GM12874 (cell line): ENCODE measurements around the gene AGER.

Source experiments
- TF ChIP-seq, protein P1 (sequence below): IDR thresholded peaks from 2 replicates; pipeline ENCODE4 v1.5.1; 2011; ENCODE audit warnings: low read depth, mild to moderate bottlenecking, control low read depth, low read length, moderate library complexity; ENCODE audit not compliant: insufficient read depth

Gene AGER

DNA sequence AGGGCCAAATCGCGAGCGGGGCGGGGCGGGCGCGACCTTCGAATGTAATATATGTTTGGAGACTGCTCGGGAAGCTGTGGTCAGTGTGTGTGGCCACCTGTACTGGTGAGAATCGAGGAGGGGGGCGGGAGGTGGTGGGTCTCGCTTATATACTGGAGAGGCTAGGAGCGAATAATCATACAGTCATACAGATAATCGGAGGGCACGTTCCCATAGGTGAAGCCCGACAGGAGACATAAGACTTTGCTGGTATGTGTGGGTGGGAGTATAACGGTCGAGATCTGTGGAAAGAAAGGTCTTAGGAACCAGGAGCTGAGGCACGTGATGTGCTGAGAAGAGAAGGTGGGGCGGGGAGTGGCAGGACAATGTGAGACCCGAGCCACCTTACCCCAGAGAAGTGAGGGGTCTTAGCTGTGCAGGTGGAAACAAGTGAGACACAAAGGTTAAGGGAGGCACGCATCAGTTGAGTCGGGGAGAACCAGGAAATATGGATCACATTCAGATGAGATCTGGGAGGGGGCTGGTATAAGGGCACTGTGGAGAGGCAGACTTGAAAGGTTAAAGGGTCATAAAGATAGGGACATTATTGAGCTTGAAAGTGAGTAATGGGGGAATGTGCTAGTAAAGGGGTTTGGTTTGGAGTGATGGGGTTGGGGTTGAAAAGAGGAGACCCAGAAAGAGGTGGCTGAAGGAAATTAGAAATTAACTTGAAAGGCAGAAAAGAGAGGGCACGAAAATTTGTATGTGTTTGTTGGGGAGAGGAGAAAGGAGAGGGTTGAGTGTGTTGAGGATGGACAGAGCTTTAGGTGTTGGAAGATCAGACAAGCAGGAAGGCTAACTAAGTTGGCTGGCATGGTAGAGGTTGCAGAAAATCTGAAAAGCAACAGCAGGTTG is 5.3 kb downstream of the AGER start:
- TF ChIP-seq, protein P1, sequence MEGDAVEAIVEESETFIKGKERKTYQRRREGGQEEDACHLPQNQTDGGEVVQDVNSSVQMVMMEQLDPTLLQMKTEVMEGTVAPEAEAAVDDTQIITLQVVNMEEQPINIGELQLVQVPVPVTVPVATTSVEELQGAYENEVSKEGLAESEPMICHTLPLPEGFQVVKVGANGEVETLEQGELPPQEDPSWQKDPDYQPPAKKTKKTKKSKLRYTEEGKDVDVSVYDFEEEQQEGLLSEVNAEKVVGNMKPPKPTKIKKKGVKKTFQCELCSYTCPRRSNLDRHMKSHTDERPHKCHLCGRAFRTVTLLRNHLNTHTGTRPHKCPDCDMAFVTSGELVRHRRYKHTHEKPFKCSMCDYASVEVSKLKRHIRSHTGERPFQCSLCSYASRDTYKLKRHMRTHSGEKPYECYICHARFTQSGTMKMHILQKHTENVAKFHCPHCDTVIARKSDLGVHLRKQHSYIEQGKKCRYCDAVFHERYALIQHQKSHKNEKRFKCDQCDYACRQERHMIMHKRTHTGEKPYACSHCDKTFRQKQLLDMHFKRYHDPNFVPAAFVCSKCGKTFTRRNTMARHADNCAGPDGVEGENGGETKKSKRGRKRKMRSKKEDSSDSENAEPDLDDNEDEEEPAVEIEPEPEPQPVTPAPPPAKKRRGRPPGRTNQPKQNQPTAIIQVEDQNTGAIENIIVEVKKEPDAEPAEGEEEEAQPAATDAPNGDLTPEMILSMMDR: no peak

DNA sequence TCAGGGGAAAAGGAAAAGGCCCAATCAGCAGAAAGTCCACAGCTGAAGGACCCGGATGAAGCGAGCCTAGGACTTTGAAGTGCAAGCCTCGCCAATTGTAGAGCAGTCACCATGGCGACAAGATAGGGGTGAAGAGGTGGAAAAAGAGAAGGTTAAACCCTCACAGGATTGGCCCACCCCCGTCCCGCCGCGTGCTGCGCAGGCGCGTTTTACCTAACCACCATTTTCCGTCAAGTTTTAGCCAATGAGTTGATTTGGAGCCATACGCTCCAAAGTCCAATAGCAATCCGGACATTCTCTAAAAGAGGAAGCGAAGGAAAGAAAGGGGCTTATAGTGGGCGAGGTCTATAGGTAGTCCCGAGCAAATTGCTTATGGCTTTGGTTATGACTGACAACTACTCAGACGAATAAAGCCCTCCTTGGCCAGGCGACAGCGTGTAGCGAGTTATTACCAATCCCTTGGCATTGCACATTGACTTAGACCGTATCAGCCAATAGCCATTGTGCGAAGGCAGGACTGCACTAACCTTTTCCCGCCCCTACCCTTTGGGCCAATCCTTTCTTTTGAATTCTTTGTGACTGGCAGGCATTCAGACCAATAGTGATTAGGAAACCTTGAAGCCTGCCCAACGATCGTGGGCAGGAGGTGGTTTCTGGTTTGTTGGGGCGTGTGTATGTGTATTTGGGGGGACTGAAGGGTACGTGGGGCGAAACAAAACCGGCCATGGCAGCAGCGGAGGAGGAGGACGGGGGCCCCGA is 6.1 kb downstream of the AGER start, which contains the start of gene RNF5:
Gene RNF5 (plus strand): TSS at position 618 of the 759 bp plus-strand sequence. CDS start 107 bp downstream, at position 725.
- TF ChIP-seq, protein P1: no peak

DNA sequence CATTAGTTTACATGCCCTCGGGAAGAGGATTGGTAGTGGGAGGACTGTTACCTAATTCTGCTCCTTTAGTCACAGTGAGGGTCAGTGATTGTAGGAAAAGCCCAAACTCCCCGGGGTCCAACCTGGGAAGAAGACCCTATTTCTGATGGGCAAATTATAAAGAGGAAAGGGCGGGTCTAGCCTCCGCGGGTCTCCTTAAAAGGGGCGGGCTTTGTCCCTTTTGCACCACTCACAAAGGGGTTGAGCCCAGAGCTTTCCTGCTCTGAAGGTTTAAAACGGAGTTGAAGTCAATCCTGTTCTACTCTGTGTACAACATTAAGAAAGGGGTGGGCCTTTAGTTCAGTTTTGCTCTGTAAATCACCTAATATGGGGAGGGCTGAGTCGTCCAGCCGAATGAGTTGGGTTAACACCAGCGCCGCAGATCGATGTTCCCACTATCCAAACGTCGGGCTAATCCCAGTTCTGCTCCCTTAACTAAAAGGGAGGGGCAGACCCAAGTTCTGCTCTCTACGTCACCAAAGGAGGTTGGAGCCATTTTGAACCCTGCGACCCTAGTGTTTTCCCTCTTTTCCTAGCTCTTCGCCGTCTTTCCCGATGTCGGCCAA is 6.8 kb downstream of the AGER start:
- TF ChIP-seq, protein P1: no peak

DNA sequence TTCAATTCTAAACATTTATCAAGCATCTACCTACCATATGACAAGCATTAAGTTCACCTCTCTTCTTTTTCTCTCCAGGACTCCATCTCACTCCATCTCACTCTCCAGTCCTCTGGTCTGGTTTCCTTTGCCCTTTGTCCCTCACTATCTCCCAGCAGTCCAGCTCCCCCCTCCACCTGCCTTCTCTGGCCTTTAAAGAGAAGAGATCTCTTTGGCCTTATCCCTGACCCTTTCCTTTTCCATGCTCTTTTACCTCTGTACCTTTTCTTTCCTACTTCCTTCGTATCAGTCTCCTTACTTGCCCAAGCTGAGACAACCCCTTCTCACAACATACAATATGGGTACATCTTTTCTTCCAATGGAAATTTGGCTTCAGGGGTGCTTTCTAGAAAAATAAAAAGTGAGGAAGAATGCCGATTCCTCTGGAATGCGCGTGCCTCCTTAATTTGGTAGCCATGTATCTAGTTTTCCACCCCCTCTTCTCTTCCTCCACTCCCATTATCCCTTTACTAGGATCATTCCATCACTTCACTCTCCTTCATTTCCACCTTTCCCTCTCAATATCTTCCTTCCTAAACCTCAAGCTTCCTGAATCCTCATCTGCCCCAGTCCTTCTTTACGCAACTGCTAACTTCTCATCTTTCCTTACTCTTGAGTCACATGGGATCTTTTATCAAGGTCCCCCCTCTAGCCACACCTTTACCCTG is 7.4 kb downstream of the AGER start:
- TF ChIP-seq, protein P1: no peak

DNA sequence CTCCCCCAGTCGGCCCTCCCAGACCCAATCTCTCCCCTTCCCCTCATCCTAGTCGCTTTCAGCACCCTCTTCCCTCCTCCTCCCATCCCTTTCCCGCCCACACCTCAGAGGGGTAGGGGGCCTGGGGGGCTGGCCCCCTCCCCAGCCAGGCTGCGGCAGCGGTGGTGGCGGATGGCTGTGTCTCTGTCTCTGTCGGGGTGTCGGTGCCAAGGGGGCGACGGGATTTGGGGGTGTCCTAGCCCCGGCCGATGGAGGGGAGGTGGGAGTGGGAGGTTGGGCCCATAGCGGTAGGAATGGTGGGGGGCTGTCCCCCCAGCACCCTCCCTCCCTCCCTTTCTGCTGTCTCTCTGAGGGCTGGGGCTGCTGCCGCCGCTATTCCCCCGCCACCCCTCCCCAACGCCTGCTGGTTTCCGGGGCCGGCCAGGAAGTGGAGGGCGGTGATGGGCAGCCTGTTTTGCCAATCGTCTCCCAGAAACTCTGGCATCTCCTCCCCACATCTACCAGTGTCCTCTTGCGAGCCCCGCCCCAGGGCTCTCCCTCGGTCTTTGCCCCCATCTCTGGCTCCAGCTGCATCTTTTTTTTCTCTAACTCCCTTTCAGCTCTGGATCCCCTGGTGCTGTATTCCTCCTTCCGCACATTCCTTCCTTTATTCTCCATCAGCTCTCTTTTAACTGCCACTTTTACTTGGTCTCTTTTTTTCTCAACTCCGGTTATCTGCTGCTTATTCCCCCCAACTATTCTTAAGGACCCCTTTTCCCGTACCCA is 8.2 kb downstream of the AGER start, which contains the start of gene AGPAT1:
Gene AGPAT1 (minus strand): TSS at position 374 of the 765 bp plus-strand sequence. CDS start 4,588 bp downstream, outside the sequence.
- TF ChIP-seq, protein P1: no peak

DNA sequence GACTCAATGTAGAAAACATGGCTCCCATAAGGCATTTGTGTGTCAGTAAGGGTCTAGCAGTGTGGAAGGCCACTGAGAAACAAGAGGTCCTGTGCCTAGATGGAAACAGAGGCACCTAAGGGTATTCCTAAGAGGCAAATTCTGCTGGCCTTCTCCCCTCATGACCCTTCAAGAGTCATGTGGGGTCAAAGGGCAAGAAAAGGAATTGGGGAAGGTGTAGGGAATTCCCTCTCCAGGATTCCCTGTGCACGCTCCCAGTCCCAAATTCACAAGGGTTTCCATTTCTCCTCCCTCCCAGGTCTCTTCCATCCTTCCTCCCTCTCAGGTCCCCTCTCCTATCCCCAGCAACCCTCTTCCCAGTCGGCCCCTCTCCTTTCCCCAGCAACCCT is 8.7 kb downstream of the AGER start:
- TF ChIP-seq, protein P1: no peak
